Thyroid gland (tissue), 4 donors: ENCODE data around the gene B9D1.

Source experiments
- CTCF ChIP-seq, 6 experiments: fragments of 200-600 bp in 3 of 6; fragments of 450-650 bp in 3 of 6; sonication (generic) in 3 of 6; IDR thresholded peaks; one replicate each; pipeline ENCODE4 v1.5.1; 2016 to 2019; ENCODE audit warnings: antibody characterized with exemption in 6 of 6, mild to moderate bottlenecking in 2 of 6, inconsistent platforms in 1 of 6, moderate library complexity in 1 of 6
- POLR2A ChIP-seq, 2 donors: fragments of 450-650 bp; IDR thresholded peaks; one replicate each; pipeline ENCODE4 v1.6.1; 2017; ENCODE audit warnings: antibody characterized with exemption in 2 of 2, mild to moderate bottlenecking in 2 of 2, moderate library complexity in 1 of 2

- TF ChIP-seq CTCF (IDR thresholded peaks at IDR 0.05) (no peak), POLR2A (IDR thresholded peaks at IDR 0.05) (no peak)
Observed at GRCh38 chr17:19374136-19374535, 11.6 kb upstream of the B9D1 start.
